NB4 (cell line): ENCODE results near the gene IMPG2.

Experiments
- DNase-seq: peaks from one replicate; pipeline ENCODE4 v3.0.0; 2010; ENCODE audit warnings: low read depth
- H3K4me3 ChIP-seq: one replicate; pipeline ENCODE4 v1.5.1; 2011; ENCODE audit warnings: mild to moderate bottlenecking, low read depth, low read length, moderate library complexity
- MYC ChIP-seq: IDR thresholded peaks from 2 replicates; pipeline ENCODE4 v1.6.1; 2011; ENCODE audit warnings: low read depth, low read length
- POLR2A ChIP-seq: IDR thresholded peaks from 2 replicates; pipeline ENCODE4 v1.6.1; 2011; ENCODE audit warnings: mild to moderate bottlenecking; ENCODE audit not compliant: insufficient read length; ENCODE audit errors: extremely low read depth
- TF ChIP-seq, protein P1 (sequence below): IDR thresholded peaks from one replicate; pipeline ENCODE4 v1.5.1; 2012; ENCODE audit warnings: low read depth, low read length
- TF ChIP-seq, protein P2 (sequence below): IDR thresholded peaks from 2 replicates; pipeline ENCODE4 v1.6.1; 2011; ENCODE audit warnings: low read depth, low read length

IMPG2 gene

DNA sequence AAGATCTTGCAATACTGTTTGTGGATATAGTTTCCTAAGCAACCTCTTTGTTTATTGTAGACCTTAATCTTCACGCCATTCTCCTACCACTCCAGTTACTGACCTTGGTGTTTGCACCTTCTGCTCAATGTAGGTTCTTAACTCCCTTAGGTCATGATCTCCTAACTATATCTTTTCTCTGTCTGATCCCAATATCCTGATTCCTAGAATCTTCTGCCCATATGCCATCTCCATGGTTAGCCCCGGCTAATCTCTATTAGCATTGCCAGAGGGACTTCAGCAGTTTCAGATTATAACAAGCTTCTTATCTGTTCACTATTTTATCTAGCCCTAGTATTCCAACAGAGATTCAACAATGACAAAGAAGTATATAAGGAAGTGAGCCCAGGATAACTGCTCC is 64.9 kb downstream of the IMPG2 start:
- no peak overlapping the region for H3K4me3 ChIP-seq
- TF ChIP-seq POLR2A (no peak), MYC (no peak)
- TF ChIP-seq, protein P1, sequence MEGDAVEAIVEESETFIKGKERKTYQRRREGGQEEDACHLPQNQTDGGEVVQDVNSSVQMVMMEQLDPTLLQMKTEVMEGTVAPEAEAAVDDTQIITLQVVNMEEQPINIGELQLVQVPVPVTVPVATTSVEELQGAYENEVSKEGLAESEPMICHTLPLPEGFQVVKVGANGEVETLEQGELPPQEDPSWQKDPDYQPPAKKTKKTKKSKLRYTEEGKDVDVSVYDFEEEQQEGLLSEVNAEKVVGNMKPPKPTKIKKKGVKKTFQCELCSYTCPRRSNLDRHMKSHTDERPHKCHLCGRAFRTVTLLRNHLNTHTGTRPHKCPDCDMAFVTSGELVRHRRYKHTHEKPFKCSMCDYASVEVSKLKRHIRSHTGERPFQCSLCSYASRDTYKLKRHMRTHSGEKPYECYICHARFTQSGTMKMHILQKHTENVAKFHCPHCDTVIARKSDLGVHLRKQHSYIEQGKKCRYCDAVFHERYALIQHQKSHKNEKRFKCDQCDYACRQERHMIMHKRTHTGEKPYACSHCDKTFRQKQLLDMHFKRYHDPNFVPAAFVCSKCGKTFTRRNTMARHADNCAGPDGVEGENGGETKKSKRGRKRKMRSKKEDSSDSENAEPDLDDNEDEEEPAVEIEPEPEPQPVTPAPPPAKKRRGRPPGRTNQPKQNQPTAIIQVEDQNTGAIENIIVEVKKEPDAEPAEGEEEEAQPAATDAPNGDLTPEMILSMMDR, result no peak
- TF ChIP-seq, protein P2, sequence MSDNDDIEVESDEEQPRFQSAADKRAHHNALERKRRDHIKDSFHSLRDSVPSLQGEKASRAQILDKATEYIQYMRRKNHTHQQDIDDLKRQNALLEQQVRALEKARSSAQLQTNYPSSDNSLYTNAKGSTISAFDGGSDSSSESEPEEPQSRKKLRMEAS, result no peak
- DNase-seq, result no peak

DNA sequence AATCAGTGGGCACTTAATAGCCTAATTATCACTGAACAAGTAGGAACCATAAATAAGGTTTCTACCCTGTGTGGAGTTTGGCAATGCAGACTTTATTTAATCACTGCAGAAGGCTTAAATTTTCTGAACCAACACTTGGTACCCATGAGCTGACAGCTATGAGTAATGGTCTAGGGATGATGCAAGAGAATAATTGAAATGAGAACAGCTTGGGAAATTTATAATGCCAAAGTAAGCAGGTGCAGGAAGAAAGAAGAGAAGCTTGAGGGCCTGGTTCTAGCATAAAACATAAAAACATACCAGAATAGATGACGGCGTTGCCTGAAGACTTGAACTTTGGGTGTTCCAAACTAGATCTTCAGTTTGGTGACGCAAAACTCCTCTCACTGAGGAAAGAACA is 67.0 kb downstream of the IMPG2 start:
- H3K4me3 ChIP-seq, result no peak overlapping the region
- no peak for DNase-seq
- TF ChIP-seq, protein P2, result no peak
- no peak for TF ChIP-seq MYC
- no peak for TF ChIP-seq POLR2A
- TF ChIP-seq, protein P1, result no peak

DNA sequence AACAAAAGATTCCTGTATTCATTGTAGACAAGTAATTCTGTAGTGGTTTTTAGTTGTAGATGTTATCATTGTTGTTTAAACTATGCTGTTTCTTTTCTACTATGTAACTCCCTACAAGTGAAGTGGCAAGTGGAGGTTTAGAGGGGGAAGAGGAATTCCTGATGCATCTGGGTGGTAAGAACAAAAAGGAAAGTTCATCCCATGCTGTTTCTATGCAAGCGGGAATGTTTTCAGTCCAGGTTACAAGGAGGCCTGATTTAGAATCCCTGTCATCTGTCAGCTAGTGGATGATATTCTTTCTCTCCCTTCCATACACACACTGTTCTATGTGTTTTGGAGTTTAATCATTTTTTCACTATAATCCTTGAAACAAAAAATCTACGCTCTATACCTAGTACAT is 67.4 kb downstream of the IMPG2 start:
- no peak overlapping the region for H3K4me3 ChIP-seq
- TF ChIP-seq, protein P2, result no peak
- no peak for TF ChIP-seq MYC
- TF ChIP-seq, protein P1, result no peak
- no peak for TF ChIP-seq POLR2A
- no peak for DNase-seq

DNA sequence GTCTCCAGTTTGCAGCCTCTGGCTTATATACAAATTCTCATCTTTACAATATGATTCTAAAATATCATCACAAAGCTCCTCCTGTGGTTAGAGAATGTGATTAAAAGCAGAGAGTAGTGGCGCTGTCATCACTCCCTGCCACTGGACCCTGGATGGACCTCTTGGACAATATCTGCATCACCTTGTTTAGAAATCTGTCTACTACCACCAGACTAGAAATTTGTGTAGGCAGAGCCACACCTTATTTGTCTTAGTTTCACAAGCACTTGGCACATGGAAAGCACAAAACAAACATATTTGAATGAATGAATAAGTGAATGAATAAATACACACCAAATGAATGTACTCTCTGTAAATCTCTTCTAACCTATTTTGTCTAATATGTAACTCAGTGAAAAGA is 68.1 kb downstream of the IMPG2 start:
- no peak overlapping the region for H3K4me3 ChIP-seq
- TF ChIP-seq, protein P2, result no peak
- TF ChIP-seq, protein P1, result no peak
- TF ChIP-seq MYC, result no peak
- no peak for TF ChIP-seq POLR2A
- DNase-seq, result no peak

DNA sequence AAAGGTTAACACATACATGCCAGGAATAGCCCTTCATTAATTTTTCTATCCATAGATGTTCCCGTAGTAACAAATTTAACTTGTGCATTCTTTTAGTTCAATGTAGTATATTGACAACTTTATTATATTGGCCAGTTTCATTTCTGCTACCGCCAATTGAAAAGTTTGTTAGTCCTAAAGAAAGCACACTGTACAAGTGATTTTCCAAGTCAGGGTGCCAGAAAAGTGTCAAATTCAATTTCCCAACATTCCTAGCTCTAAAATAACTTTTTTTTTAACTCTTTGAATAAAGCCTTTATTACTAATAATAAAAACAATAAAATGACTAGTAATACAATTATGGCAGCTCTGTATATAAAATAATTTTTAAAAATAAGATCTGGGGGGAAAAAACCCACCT is 68.9 kb downstream of the IMPG2 start:
- H3K4me3 ChIP-seq, result no peak overlapping the region
- no peak for DNase-seq
- TF ChIP-seq, protein P1, result no peak
- TF ChIP-seq POLR2A, result no peak
- TF ChIP-seq, protein P2, result no peak
- no peak for TF ChIP-seq MYC

DNA sequence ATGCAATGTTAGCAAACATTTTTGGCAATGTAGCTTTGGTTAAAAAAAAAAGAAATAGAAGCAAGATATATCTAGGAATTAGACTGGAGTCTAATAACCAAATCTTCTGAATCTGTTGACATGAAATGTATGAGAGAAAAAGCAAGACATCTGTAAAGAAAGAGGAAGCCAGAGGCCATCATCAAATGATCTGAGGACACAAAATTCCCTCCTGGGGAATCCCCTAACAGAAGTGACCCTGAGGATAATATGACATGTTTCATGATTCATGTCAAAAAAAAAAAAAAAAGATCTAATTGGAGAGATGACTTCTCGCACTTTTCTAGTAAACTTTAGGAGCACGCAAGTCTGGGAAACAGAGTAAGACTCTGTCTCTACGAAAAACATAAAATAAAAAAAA is 70.9 kb downstream of the IMPG2 start:
- TF ChIP-seq POLR2A (no peak), MYC (no peak)
- TF ChIP-seq, protein P1, result no peak
- TF ChIP-seq, protein P2, result no peak
- H3K4me3 ChIP-seq, result no peak overlapping the region
- DNase-seq, result no peak
